Measurements from ENCODE around the gene CDH13. TPM values are rescaled to one million over a fixed set of nuclear protein-coding genes. Genes with fewer than 3 reads are reported as not detected.

Gene CDH13
- total and polyA plus RNA-seq, 2 of the 8 experiments (the other 6 are each of a cell fraction or from before 2014, with no cell fraction given), result 2.3 to 2.4 TPM

DNA sequence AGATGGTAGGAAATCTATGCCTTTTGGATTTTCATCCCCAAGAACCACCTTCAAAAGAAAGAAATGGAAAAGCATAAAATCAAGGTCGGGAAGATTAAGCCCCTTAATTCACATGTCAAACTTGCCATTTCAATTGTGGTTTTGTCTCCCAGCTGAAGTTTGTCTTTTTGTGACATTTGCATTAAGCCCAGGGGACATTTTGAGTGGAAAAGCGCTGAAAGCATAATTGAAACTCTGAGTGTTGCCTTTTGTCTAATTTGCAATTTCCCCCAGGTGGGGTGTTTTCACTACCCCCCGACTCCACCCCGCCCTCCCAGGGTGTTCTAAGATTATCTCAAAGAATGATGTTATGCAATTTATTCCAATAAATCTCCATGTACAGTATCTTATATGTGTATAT, 396.2 kb downstream of the CDH13 start:
- Histone ChIP-seq H2BK120ac (replicated peaks; ENCODE audit: low read depth, low read length) (no peak overlapping the region), H2BK15ac (ENCODE audit: low read length) (no peak overlapping the region), H3K79me1 (ENCODE audit: low read depth, low read length) (no peaks in the 10 kb centered on the region), H2BK12ac (ENCODE audit: low read depth, low read length) (no peak overlapping the region), H4K91ac (replicated peaks; ENCODE audit: insufficient read length, low read length) (no peak overlapping the region), H3K9me3 (ENCODE audit: insufficient read depth in 2 of 2, low read depth in 1 of 2, low read length in 1 of 2) (0 out of 4 replicates have a peak, but pooled peaks cover 0 to 4% of the 10 kb centered on the region in 2 experiments), H2AK5ac (ENCODE audit: low read depth, low read length) (no peak overlapping the region), H3K18ac (ENCODE audit: extremely low read depth, low read length) (no peak overlapping the region), H3K23ac (ENCODE audit: insufficient read length) (no peak overlapping the region), H2AFZ (ENCODE audit: low read length) (no peak overlapping the region), H2BK5ac (ENCODE audit: low read depth, low read length) (no peak overlapping the region), H3K14ac (ENCODE audit: insufficient read length) (no peak overlapping the region), H3K36me3 (ENCODE audit: control insufficient read depth in 2 of 4, insufficient read depth in 4 of 4, low read length in 3 of 4) (no peaks in the 10 kb centered on the region), H3K27ac (ENCODE audit: low read depth, low read length) (no peak overlapping the region), H4K20me1 (replicated peaks in 1 of 2; ENCODE audit: control insufficient read depth in 1 of 2, insufficient read depth in 2 of 2, low read length in 2 of 2) (no peaks in the 10 kb centered on the region), H3K4ac (replicated peaks; ENCODE audit: insufficient read length, low read depth, low read length) (no peak overlapping the region), H3K56ac (replicated peaks; ENCODE audit: insufficient read length, low read depth, low read length) (no peak overlapping the region), H2BK20ac (ENCODE audit: low read length) (no peak overlapping the region), H4K8ac (ENCODE audit: extremely low read depth, insufficient read depth, low read length) (no peak overlapping the region), H3K4me1 (replicated peaks in 1 of 4; ENCODE audit: control insufficient read depth in 3 of 4, insufficient read depth in 4 of 4, low read length in 3 of 4) (no peaks in the 10 kb centered on the region), H3K27me3 (replicated peaks in 1 of 4; ENCODE audit: control insufficient read depth in 3 of 4, extremely low read depth in 1 of 4, insufficient read depth in 3 of 4, low read length in 3 of 4) (no peaks in the 10 kb centered on the region), H3K9ac (replicated peaks in 1 of 4; ENCODE audit: extremely low read depth in 1 of 4, low read depth in 3 of 4, low read length in 3 of 4) (no peak overlapping the region), H3K4me3 (ENCODE audit: extremely low read depth in 1 of 4, insufficient read depth in 2 of 4, low read depth in 3 of 4, low read length in 4 of 4) (no peak overlapping the region), H3K4me2 (ENCODE audit: insufficient read depth in 1 of 2, low read depth in 2 of 2, low read length in 2 of 2) (no peak overlapping the region), H3K23me2 (ENCODE audit: low read depth, low read length) (no peaks in the 10 kb centered on the region), H3K79me2 (ENCODE audit: control insufficient read depth in 1 of 2, insufficient read depth in 2 of 2, low read length in 2 of 2) (no peaks in the 10 kb centered on the region), H4K5ac (ENCODE audit: insufficient read length, low read depth, low read length) (no peak overlapping the region)
- DNase-seq (ENCODE audit: low read depth in 1 of 2, low spot score in 2 of 2) (no peak), FAIRE-seq (no peak)
- POLR2A ChIA-PET (ENCODE audit: partially characterized antibody), result no interaction called here
- CTCF ChIA-PET (ENCODE audit: partially characterized antibody), result interaction anchor here (0.6 kb wide), 1 partner anchor 152 kb away, joined by 3 read pairs; no protein-coding TSS in a partner anchor
- WGBS, 2 experiments (ENCODE audit: extremely low coverage in 1 of 2, insufficient coverage in 1 of 2, insufficient read length in 1 of 2, insufficient replicate concordance in 2 of 2, low coverage in 1 of 2, low lambda C conversion rate in 2 of 2, missing lambda C conversion rate in 1 of 2), result 73% methylated on average over 4 of the region's 4 CpGs; no CpG with 5 or more reads in 1 of the 2 experiments
- TF ChIP-seq PHF8 (conservative IDR thresholded peaks at IDR 0.05; ENCODE audit: low read depth, low read length) (no peak), CHD1 (IDR thresholded peaks at IDR 0.05; ENCODE audit: low read depth, low read length) (no peak), JUN (IDR thresholded peaks at IDR 0.05; ENCODE audit: low read depth, low read length) (no peak), RNF2 (IDR thresholded peaks at IDR 0.05; ENCODE audit: borderline replicate concordance, low read depth, low read length, missing control alignments, poor library complexity, severe bottlenecking) (no peak), FOSL1 (IDR thresholded peaks at IDR 0.05; ENCODE audit: insufficient read depth, low read depth, low read length) (no peak), EZH2 (IDR thresholded peaks at IDR 0.05; ENCODE audit: low read depth, low read length, severe bottlenecking) (no peak), SIRT6 (IDR thresholded peaks at IDR 0.05; ENCODE audit: low read length) (no peak), SUZ12 (IDR thresholded peaks at IDR 0.05; ENCODE audit: low read length) (no peak), HDAC2 (IDR thresholded peaks at IDR 0.05; ENCODE audit: borderline replicate concordance in 1 of 2, low read depth in 2 of 2, low read length in 2 of 2) (no peak), KDM4A (IDR thresholded peaks at IDR 0.05; ENCODE audit: low read depth, low read length, severe bottlenecking) (no peak), NANOG (IDR thresholded peaks at IDR 0.05; ENCODE audit: insufficient read depth, low read depth, low read length, poor library complexity, severe bottlenecking) (no peak), BCL11A (IDR thresholded peaks at IDR 0.05; ENCODE audit: low read depth in 2 of 2, low read length in 2 of 2) (no peak)
- TF ChIP-seq, protein P1, sequence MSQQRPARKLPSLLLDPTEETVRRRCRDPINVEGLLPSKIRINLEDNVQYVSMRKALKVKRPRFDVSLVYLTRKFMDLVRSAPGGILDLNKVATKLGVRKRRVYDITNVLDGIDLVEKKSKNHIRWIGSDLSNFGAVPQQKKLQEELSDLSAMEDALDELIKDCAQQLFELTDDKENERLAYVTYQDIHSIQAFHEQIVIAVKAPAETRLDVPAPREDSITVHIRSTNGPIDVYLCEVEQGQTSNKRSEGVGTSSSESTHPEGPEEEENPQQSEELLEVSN (IDR thresholded peaks at IDR 0.05), result no peak
